GM12872 (cell line): ENCODE data around the gene WDR1.

ENCODE experiments used
- TF ChIP-seq, protein P1 (sequence below): IDR thresholded peaks from 3 replicates; pipeline ENCODE4 v1.5.1; 2011; ENCODE audit warnings: low read depth, mild to moderate bottlenecking, low read length, moderate library complexity; ENCODE audit not compliant: insufficient read depth

Gene WDR1, protein sequence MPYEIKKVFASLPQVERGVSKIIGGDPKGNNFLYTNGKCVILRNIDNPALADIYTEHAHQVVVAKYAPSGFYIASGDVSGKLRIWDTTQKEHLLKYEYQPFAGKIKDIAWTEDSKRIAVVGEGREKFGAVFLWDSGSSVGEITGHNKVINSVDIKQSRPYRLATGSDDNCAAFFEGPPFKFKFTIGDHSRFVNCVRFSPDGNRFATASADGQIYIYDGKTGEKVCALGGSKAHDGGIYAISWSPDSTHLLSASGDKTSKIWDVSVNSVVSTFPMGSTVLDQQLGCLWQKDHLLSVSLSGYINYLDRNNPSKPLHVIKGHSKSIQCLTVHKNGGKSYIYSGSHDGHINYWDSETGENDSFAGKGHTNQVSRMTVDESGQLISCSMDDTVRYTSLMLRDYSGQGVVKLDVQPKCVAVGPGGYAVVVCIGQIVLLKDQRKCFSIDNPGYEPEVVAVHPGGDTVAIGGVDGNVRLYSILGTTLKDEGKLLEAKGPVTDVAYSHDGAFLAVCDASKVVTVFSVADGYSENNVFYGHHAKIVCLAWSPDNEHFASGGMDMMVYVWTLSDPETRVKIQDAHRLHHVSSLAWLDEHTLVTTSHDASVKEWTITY

GRCh38 chr4:10116569-10117358 lies at the start of gene WDR1:
Gene WDR1 (minus strand): TSS chr4:10116799. CDS start chr4:10116666, 133 bp downstream.
- TF ChIP-seq, protein P1, sequence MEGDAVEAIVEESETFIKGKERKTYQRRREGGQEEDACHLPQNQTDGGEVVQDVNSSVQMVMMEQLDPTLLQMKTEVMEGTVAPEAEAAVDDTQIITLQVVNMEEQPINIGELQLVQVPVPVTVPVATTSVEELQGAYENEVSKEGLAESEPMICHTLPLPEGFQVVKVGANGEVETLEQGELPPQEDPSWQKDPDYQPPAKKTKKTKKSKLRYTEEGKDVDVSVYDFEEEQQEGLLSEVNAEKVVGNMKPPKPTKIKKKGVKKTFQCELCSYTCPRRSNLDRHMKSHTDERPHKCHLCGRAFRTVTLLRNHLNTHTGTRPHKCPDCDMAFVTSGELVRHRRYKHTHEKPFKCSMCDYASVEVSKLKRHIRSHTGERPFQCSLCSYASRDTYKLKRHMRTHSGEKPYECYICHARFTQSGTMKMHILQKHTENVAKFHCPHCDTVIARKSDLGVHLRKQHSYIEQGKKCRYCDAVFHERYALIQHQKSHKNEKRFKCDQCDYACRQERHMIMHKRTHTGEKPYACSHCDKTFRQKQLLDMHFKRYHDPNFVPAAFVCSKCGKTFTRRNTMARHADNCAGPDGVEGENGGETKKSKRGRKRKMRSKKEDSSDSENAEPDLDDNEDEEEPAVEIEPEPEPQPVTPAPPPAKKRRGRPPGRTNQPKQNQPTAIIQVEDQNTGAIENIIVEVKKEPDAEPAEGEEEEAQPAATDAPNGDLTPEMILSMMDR, result no peak

GRCh38 chr4:10164877-10165283 lies 48.3 kb upstream of the WDR1 start:
- TF ChIP-seq, protein P1, result peak; percentile 66

- TF ChIP-seq, protein P1, result no peak
These were observed 46.7 kb upstream of the WDR1 start for GRCh38 chr4:10163296-10163695.

DNA sequence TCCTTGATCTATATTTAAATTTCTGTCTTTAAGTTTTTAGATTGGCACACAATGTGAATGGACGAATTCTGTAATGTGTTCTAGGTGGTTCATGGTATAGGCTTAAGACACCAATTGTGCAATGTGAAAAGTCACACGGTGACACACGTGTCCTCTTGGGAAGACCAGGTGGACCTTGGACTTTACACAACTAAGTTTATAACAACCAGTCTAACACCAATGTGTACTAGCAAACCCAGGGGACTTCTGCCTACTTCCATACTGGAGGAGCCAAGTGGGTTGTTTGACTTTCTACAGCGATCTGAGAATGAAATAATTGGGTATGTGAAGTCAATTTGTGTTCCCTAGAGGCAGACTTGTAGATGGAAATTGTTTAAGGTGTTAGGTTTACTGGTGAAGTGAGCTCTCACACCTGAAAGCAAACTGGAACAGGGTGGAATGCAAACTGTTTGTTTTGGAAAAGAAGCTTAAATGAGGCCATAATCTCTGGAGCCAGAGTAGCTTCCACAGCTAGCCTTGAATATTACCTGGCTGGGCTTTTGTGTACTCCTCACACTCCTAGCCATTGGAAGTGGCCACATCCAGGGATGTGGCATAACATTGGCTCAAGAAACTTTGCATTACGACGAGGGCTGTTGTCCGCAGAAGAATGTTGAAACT lies 45.9 kb upstream of the WDR1 start:
- TF ChIP-seq, protein P1, result no peak

DNA sequence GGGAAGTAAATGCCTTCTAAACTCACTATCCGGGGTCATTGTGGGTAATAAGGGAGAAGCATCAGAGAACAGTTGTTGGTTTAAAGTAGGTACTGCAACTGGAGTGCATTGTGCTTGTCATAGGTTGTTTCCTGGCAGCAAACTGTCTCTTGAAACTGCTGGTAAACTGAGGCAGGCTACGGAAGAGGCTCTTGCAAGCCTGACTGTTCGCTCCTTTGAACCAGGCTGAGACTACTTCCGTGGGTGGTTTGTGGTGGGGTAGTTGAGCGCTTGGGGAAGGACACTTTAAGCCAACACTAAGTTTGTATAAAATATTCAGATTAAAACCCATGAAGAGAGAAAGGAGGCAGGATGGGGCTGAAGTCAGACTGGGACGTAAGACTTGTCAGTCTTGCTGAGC lies 45.2 kb upstream of the WDR1 start:
- TF ChIP-seq, protein P1, result no peak

- TF ChIP-seq, protein P1, result no peak
These were observed 44.5 kb upstream of the WDR1 start for GRCh38 chr4:10161146-10161545.
